OCI-LY7 (cell line): Measurements from ENCODE around the gene TAOK2. TPM values are rescaled to one million over a fixed set of nuclear protein-coding genes. Genes with fewer than 3 reads are reported as not detected.

Experiments
- BruUV-seq: library from RNA; stranded (reverse); fragments of 400-500 nt; replicated peaks from 2 replicates; lab custom pipeline; 2021; lab: Mats Ljungman, UMichigan
- CTCF ChIA-PET: fragments of 300-600 bp; sonication (Branson Sonifier 250); formaldehyde crosslinking; loops from one replicate; lab custom pipeline; 2022; ENCODE audit warnings: antibody characterized with exemption; ENCODE audit not compliant: unreplicated experiment; lab: Charles Lee
- POLR2A ChIA-PET: fragments of 300-600 bp; sonication (Branson Sonifier 250); formaldehyde crosslinking; loops from one replicate; lab custom pipeline; 2022; ENCODE audit warnings: antibody characterized with exemption; lab: Charles Lee
- DNase-seq: peaks from one replicate; pipeline ENCODE4 v3.0.0-alpha.2; 2015; ENCODE audit warnings: low spot score
- H2AFZ ChIP-seq: fragments of 200-600 bp; sonication (generic), shearing (Covaris generic); 2 replicates; pipeline ENCODE4 v1.6.1; 2014; ENCODE audit warnings: mild to moderate bottlenecking, antibody characterized with exemption, low read length, moderate library complexity
- H3K27ac ChIP-seq: fragments of 200-600 bp; sonication (generic); 2 replicates; pipeline ENCODE4 v1.5.1; 2014; ENCODE audit warnings: mixed run types, low read depth, mild to moderate bottlenecking, moderate library complexity, low read length, inconsistent platforms; ENCODE audit not compliant: poor library complexity, severe bottlenecking
- H3K36me3 ChIP-seq: fragments of 200-600 bp; sonication (generic); 2 replicates; pipeline ENCODE4 v1.6.1; 2014; ENCODE audit warnings: mild to moderate bottlenecking, antibody characterized with exemption, low read length, moderate library complexity, mixed read lengths; ENCODE audit not compliant: insufficient read depth
- H3K4me1 ChIP-seq: fragments of 200-600 bp; sonication (generic); 2 replicates; pipeline ENCODE4 v1.5.1; 2014; ENCODE audit warnings: mild to moderate bottlenecking, low read length; ENCODE audit not compliant: insufficient read depth, poor library complexity, severe bottlenecking
- H3K4me2 ChIP-seq: fragments of 200-600 bp; sonication (generic); 2 replicates; pipeline ENCODE4 v1.6.1; 2014; ENCODE audit warnings: mild to moderate bottlenecking, low read length
- H3K4me3 ChIP-seq: fragments of 200-600 bp; sonication (generic); 2 replicates; pipeline ENCODE4 v1.5.1; 2014; ENCODE audit warnings: mild to moderate bottlenecking, low read depth, low read length; ENCODE audit not compliant: poor library complexity, severe bottlenecking
- H3K79me2 ChIP-seq: fragments of 200-600 bp; sonication (generic); 2 replicates; pipeline ENCODE4 v1.6.1; 2016; ENCODE audit warnings: low read depth, mild to moderate bottlenecking, low read length, moderate library complexity, mixed read lengths; ENCODE audit not compliant: insufficient read depth
- H3K9me2 ChIP-seq: fragments of 200-600 bp; sonication (generic); 2 replicates; pipeline ENCODE4 v1.6.1; 2016; ENCODE audit warnings: mild to moderate bottlenecking, low read length, mixed read lengths; ENCODE audit not compliant: insufficient read depth
- H3K9me3 ChIP-seq: fragments of 200-600 bp; sonication (generic); 2 replicates; pipeline ENCODE4 v1.6.1; 2014; ENCODE audit warnings: mild to moderate bottlenecking, mixed run types, low read length, mixed read lengths
- H4K20me1 ChIP-seq: fragments of 200-600 bp; sonication (generic); 2 replicates; pipeline ENCODE4 v1.6.1; 2014; ENCODE audit warnings: mild to moderate bottlenecking, antibody characterized with exemption, low read length, moderate library complexity, mixed read lengths; ENCODE audit not compliant: insufficient read depth
- EZH2phosphoT487 ChIP-seq: fragments of 200-600 bp; sonication (generic); IDR thresholded peaks from 2 replicates; pipeline ENCODE4 v1.6.1; 2018; ENCODE audit warnings: low read depth, borderline replicate concordance, mild to moderate bottlenecking, mixed run types, antibody characterized with exemption, low read length, moderate library complexity, mixed read lengths
- intact Hi-C: fragments of 100-400 bp; cut with micrococcal nuclease; formaldehyde crosslinking; loops from one replicate; pipeline ENCODE4 v1.10.0; 2022; ENCODE audit not compliant: unreplicated experiment
- total RNA-seq, 2 experiments: library from RNA; depleted of rRNA in 1 of 2; stranded (reverse); fragments of >200 nt in 1 of 2; shearing (Covaris generic) in 1 of 2; gene quantifications; 2 replicates each; pipeline ENCODE4 v1.2.3, GENCODE V29; 2014 to 2022
- TF ChIP-seq, protein P1 (sequence below): fragments of 200-600 bp; sonication (generic); conservative IDR thresholded peaks from 2 replicates; pipeline ENCODE4 v1.5.1; 2014; ENCODE audit warnings: mild to moderate bottlenecking, antibody characterized with exemption, low read length, moderate library complexity, mixed read lengths

The TAOK2 gene
- total RNA-seq, 2 experiments from 2014 or later = 31.7 to 45.0 TPM

DNA sequence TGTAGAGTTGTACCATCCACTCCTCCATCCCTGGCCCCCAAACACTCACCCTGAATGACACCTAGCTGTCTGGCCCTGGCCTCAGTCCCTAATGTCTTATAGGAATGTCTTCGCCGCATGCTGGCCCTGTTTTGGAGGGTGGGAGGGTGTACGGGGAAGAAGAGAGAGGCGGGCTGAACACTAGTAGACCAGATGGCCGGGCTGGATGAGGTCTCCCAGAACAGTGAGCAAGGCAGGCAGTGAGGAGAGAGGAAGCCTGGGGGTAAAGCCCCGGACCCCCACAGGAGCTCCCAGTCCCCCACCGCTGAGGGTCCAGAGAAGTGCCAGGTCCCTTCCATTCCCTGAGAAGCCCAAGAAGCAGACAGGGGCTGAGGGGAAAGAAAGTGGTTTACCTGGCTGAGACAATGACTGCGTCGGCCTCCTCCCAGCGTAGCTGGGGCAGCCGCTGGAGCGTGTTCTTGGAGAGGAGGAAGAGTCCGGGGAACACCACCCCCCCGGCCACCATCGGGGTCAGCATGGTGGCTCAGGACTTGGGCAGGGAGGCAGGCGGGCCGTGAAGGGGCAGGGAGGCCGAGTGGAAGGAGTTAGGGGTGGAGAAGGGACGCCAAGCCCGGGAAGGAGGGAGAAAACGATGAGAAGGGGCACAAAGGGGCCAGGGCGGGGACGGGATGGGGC lies 56.5 kb downstream of the TAOK2 start:
- Histone ChIP-seq H3K79me2 (no peaks in the 10 kb centered on the region), H3K4me2 (no peak overlapping the region), H4K20me1 (no peaks in the 10 kb centered on the region), H3K27ac (no peak overlapping the region), H3K36me3 (no peaks in the 10 kb centered on the region), H3K9me2 (no peaks in the 10 kb centered on the region), H3K4me3 (no peak overlapping the region), H3K9me3 (no peaks in the 10 kb centered on the region), H2AFZ (no peak overlapping the region), H3K4me1 (no peaks in the 10 kb centered on the region)
- BruUV-seq = no TSS peak
- intact Hi-C loops = no loop called here
- POLR2A ChIA-PET = no interaction called here
- no peak for TF ChIP-seq EZH2phosphoT487
- TF ChIP-seq, protein P1, sequence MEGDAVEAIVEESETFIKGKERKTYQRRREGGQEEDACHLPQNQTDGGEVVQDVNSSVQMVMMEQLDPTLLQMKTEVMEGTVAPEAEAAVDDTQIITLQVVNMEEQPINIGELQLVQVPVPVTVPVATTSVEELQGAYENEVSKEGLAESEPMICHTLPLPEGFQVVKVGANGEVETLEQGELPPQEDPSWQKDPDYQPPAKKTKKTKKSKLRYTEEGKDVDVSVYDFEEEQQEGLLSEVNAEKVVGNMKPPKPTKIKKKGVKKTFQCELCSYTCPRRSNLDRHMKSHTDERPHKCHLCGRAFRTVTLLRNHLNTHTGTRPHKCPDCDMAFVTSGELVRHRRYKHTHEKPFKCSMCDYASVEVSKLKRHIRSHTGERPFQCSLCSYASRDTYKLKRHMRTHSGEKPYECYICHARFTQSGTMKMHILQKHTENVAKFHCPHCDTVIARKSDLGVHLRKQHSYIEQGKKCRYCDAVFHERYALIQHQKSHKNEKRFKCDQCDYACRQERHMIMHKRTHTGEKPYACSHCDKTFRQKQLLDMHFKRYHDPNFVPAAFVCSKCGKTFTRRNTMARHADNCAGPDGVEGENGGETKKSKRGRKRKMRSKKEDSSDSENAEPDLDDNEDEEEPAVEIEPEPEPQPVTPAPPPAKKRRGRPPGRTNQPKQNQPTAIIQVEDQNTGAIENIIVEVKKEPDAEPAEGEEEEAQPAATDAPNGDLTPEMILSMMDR = no peak
- CTCF ChIA-PET = no interaction called here
- DNase-seq = no peak

DNA sequence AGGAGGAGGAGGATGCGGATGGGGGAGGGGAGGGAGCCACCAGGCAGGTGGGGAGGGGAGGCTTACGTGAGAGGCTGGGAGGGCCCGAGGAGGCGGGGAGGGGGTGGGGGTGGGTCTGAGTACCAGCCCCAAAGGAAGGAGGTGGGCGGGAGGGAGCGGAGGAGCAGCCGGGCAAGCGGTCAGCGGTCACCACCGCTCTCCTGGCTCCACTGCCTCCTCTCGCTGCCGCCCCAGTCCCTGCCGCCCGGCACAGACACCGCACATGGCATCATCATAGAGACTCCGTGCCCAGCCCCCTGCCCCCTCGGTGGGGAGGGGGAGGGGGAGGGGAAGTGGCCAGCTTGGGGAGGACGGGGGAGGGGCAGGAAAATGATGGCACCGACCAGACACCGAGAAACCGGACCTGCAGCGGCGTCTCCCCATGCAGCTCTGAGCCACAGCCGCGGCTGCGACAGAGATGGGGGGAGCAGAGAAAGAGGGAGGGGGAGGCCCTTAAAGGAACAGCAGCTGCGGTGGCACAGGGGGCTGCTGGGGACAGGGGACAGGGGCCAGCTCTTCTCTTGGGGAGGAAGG lies 57.3 kb downstream of the TAOK2 start, which contains the start of gene TLCD3B:
Gene TLCD3B, minus strand, starts transcription at position 431 of the 573 bp plus-strand sequence. CDS start 744 bp downstream, outside the sequence.
- no peaks in the 10 kb centered on the region for H3K36me3 ChIP-seq
- TF ChIP-seq, protein P1 = no peak
- no peak for TF ChIP-seq EZH2phosphoT487
- no peaks in the 10 kb centered on the region for H4K20me1 ChIP-seq
- no peak for DNase-seq
- H3K4me2 ChIP-seq = no peak within 1 kb of the TSS
- no peaks in the 10 kb centered on the region for H3K9me3 ChIP-seq
- no TSS peak for BruUV-seq
- POLR2A ChIA-PET = no interaction called here
- no peaks in the 10 kb centered on the region for H3K79me2 ChIP-seq
- intact Hi-C loops = no loop called here
- H3K4me1 ChIP-seq = no peaks in the 10 kb centered on the region
- no peak within 1 kb of the TSS for H2AFZ ChIP-seq
- no peak within 1 kb of the TSS for H3K4me3 ChIP-seq
- CTCF ChIA-PET = interaction anchor here (1.5 kb wide), 1 partner anchor 241 kb away, joined by 3 read pairs; no protein-coding TSS in a partner anchor
- H3K9me2 ChIP-seq = no peaks in the 10 kb centered on the region
- no peak within 1 kb of the TSS for H3K27ac ChIP-seq

DNA sequence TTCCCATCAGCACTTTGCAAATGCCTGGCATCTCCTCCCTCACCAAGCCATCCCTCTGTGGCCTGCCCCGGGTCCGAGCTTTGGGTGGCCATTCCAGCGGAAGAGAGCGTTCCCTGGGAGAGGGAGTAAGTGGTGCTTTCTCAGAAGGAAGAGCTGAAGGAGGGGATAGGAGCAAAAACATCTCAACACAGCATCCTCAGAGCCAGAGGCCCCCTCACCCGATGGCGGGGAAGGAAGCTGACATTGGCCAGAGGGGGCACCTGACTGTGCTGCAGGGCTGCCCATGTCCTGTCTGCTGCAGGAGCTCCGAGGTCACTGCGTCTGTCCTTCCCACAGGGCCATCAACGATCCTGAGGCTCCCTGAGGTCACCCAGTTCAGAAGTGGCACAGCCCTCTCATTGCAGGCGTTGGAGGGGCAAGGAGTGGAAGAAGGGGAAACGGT lies 57.8 kb downstream of the TAOK2 start:
- BruUV-seq = no TSS peak
- POLR2A ChIA-PET = no interaction called here

More for the DNA sequence above, 57.8 kb downstream of the TAOK2 start:
- CTCF ChIA-PET = interaction anchor here (0.9 to 2.4 kb wide), 4 partner anchors 18 to 242 kb away, joined by 3 to 15 read pairs (median 6); partner anchors contain the start of gene DOC2A
- Histone ChIP-seq H3K36me3 (no peaks in the 10 kb centered on the region), H4K20me1 (no peaks in the 10 kb centered on the region), H3K4me1 (no peaks in the 10 kb centered on the region), H3K4me2 (no peak overlapping the region), H2AFZ (no peak overlapping the region), H3K79me2 (no peaks in the 10 kb centered on the region), H3K4me3 (no peak overlapping the region), H3K9me2 (no peaks in the 10 kb centered on the region), H3K27ac (no peak overlapping the region), H3K9me3 (no peaks in the 10 kb centered on the region)
- no peak for DNase-seq
- intact Hi-C loops = no loop called here
- no peak for TF ChIP-seq EZH2phosphoT487
- TF ChIP-seq, protein P1 = no peak
